Endodermal cell (in vitro differentiated cells): ENCODE measurements around the gene C9orf78. TPM values are rescaled to one million over a fixed set of nuclear protein-coding genes. Genes with fewer than 3 reads are reported as not detected.

Experiments
- DNase-seq: peaks from one replicate; pipeline ENCODE4 v3.0.0-alpha.2; 2017
- H3K27ac ChIP-seq: 2 replicates; pipeline ENCODE4 v1.5.1; 2013; ENCODE audit warnings: mild to moderate bottlenecking, low read depth, low read length, moderate library complexity
- H3K27me3 ChIP-seq: 2 replicates; pipeline ENCODE4 v1.6.1; 2013; ENCODE audit warnings: mild to moderate bottlenecking, low read length, moderate library complexity; ENCODE audit not compliant: insufficient read depth, control insufficient read depth, poor library complexity, severe bottlenecking
- H3K36me3 ChIP-seq: 2 replicates; pipeline ENCODE4 v1.7.0; 2013; ENCODE audit warnings: mild to moderate bottlenecking, low read length, moderate library complexity; ENCODE audit not compliant: control insufficient read depth, insufficient read depth
- H3K4me1 ChIP-seq: one replicate; pipeline ENCODE4 v1.7.0; 2013; ENCODE audit warnings: low read length; ENCODE audit not compliant: control insufficient read depth, insufficient read depth
- H3K4me3 ChIP-seq: 2 replicates; pipeline ENCODE4 v1.5.1; 2013; ENCODE audit warnings: mild to moderate bottlenecking, low read length, moderate library complexity
- H3K9ac ChIP-seq: 2 replicates; pipeline ENCODE4 v1.6.1; 2013; ENCODE audit warnings: mild to moderate bottlenecking, low read length, moderate library complexity; ENCODE audit not compliant: poor library complexity, severe bottlenecking; ENCODE audit errors: extremely low read depth
- H3K9me3 ChIP-seq: 2 replicates; pipeline ENCODE4 v1.6.1; 2013; ENCODE audit warnings: mild to moderate bottlenecking, low read length, moderate library complexity; ENCODE audit not compliant: control insufficient read depth
- H3K27ac Mint-ChIP-seq: 2 replicates; pipeline ENCODE4 v1.8.0; 2020; ENCODE audit warnings: mixed read lengths
- H3K27me3 Mint-ChIP-seq: 2 replicates; pipeline ENCODE4 v1.8.0; 2021; ENCODE audit warnings: mild to moderate bottlenecking, mixed read lengths; ENCODE audit not compliant: insufficient read depth
- H3K36me3 Mint-ChIP-seq: 2 replicates; pipeline ENCODE4 v1.8.0; 2020; ENCODE audit warnings: low read depth, mixed read lengths
- H3K4me1 Mint-ChIP-seq: 2 replicates; pipeline ENCODE4 v1.8.0; 2020; ENCODE audit warnings: mixed read lengths
- H3K4me3 Mint-ChIP-seq: 2 replicates; pipeline ENCODE4 v1.8.0; 2020; ENCODE audit warnings: mild to moderate bottlenecking, moderate library complexity, mixed read lengths
- H3K9me3 Mint-ChIP-seq: 2 replicates; pipeline ENCODE4 v1.8.0; 2020; ENCODE audit warnings: mild to moderate bottlenecking, mixed read lengths
- WGBS, 2 experiments: methylation state at CpG; one replicate each; pipeline versions ENCODE4 v1.1.5 to v1.1.7; 2013; ENCODE audit warnings: missing lambda C conversion rate in 2 of 2, mixed read lengths in 1 of 2; ENCODE audit not compliant: insufficient coverage in 1 of 2, insufficient read length in 1 of 2; 5-methylcytosine and 5-hydroxymethylcytosine counted together
- total RNA-seq, 2 donors: library from RNA; stranded (reverse); fragmentation: NEBNext Ultra II Directional in 1 of 2; extraction: Animal tissue kit (Norgen Biotek cat#: 25700) in 1 of 2; gene quantifications; 2 replicates in 1 of 2; 3 replicates in 1 of 2; pipeline ENCODE4 v1.2.1, GENCODE V29; 2021
- TF ChIP-seq, protein P1 (sequence below): fragments of 200-600 bp; sonication (generic); conservative IDR thresholded peaks from 2 replicates; pipeline ENCODE4 v1.5.0; 2021; ENCODE audit warnings: antibody characterized with exemption, mild to moderate bottlenecking

Gene C9orf78
- total RNA-seq, 2 donors from 2014 or later, result 29.9 to 34.1 TPM

DNA sequence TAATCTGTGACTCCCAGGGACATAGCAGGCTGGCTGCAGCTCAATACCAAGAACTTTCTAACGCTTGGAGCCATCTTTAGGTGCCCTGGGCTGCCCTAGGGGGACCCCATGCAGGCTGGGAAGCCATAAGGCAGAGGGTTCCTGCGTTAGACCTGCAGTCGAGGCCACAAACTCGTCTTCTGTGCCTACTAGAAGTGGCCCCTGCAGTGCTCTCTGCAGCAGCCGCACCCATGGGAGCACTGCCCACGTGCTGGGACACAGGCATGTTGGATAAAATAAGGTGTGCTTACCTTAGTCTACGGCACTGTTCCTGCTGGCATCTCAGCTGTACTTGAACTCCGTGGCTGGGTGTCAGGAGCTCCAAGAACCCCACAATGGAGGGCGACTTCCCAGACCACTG, 22.7 kb downstream of the C9orf78 start:
- 92 to 99% methylated on average over 8 to 9 of the region's 9 CpGs for WGBS, 2 experiments
- Mint-ChIP-seq H3K9me3 (no peaks in the 10 kb centered on the region), H3K4me3 (no peak overlapping the region), H3K27ac (no peak overlapping the region), H3K4me1 (no peaks in the 10 kb centered on the region), H3K36me3 (peaks cover 67% of the 10 kb centered on the region), H3K27me3 (peaks cover 2% of the 10 kb centered on the region)
- no peaks in the 10 kb centered on the region for H3K4me1 ChIP-seq
- no peak overlapping the region for H3K4me3 ChIP-seq
- H3K9ac ChIP-seq, result no peak overlapping the region
- DNase-seq, result no peak
- TF ChIP-seq, protein P1, sequence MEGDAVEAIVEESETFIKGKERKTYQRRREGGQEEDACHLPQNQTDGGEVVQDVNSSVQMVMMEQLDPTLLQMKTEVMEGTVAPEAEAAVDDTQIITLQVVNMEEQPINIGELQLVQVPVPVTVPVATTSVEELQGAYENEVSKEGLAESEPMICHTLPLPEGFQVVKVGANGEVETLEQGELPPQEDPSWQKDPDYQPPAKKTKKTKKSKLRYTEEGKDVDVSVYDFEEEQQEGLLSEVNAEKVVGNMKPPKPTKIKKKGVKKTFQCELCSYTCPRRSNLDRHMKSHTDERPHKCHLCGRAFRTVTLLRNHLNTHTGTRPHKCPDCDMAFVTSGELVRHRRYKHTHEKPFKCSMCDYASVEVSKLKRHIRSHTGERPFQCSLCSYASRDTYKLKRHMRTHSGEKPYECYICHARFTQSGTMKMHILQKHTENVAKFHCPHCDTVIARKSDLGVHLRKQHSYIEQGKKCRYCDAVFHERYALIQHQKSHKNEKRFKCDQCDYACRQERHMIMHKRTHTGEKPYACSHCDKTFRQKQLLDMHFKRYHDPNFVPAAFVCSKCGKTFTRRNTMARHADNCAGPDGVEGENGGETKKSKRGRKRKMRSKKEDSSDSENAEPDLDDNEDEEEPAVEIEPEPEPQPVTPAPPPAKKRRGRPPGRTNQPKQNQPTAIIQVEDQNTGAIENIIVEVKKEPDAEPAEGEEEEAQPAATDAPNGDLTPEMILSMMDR, result no peak
- peaks cover 52% of the 10 kb centered on the region for H3K36me3 ChIP-seq
- no peak overlapping the region for H3K27ac ChIP-seq
- H3K9me3 ChIP-seq, result no peaks in the 10 kb centered on the region
- H3K27me3 ChIP-seq, result no peaks in the 10 kb centered on the region

DNA sequence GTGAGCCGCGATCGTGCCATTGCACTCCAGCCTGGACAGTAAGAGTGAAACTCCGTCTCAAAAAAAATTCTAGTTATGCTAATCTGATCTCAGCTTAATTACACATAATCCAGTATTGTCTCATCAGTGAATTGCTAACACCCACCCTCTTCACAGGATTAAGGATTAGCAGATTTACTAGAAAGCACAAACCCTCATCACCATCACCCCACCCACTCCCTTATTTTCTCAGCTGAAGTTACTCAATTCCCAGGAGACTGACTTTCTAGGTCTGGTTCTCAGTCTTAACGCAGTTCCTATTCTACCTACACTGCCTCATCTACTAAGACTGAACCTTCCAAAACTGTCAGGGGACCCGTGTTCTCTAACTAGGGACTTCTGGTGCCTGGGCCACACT, 23.1 kb downstream of the C9orf78 start:
- TF ChIP-seq, protein P1, result no peak
- no peak overlapping the region for H3K27ac ChIP-seq
- H3K27ac Mint-ChIP-seq, result no peak overlapping the region
- H3K4me3 Mint-ChIP-seq, result no peak overlapping the region
- no peak for DNase-seq
- no peaks in the 10 kb centered on the region for H3K4me1 ChIP-seq
- no peak overlapping the region for H3K4me3 ChIP-seq
- H3K36me3 Mint-ChIP-seq, result peaks cover 67% of the 10 kb centered on the region
- H3K9me3 ChIP-seq, result no peaks in the 10 kb centered on the region
- H3K27me3 ChIP-seq, result no peaks in the 10 kb centered on the region
- H3K9me3 Mint-ChIP-seq, result no peaks in the 10 kb centered on the region
- H3K4me1 Mint-ChIP-seq, result no peaks in the 10 kb centered on the region
- H3K27me3 Mint-ChIP-seq, result peaks cover 2% of the 10 kb centered on the region
- H3K9ac ChIP-seq, result no peak overlapping the region
- peaks cover 53% of the 10 kb centered on the region for H3K36me3 ChIP-seq
- 96 to 100% methylated on average over 6 of the region's 6 CpGs for WGBS, 2 experiments

DNA sequence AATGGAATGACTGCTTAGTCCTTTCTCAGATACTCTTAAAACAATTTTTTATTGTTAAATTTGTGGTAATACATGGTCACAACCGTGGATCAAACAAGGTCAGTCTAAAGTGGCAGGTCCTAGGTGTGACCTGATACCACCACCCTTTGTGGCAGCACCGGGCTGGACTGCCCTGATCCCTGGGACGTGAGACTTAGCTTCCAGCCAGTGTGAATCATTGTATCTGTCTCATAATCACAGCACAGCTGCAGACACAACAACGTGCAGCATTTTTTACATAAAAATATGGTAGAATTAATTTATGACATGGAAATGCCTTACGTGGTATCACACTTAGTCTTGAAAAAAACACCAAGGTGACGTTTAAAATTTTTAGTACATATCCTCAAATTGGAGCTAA, 24.3 kb downstream of the C9orf78 start:
- DNase-seq, result no peak
- Mint-ChIP-seq H3K4me1 (no peaks in the 10 kb centered on the region), H3K27me3 (peaks cover 2% of the 10 kb centered on the region), H3K9me3 (no peaks in the 10 kb centered on the region), H3K27ac (no peak overlapping the region), H3K4me3 (no peak overlapping the region), H3K36me3 (peaks cover 65% of the 10 kb centered on the region)
- 96 to 100% methylated on average over 4 to 6 of the region's 6 CpGs for WGBS, 2 experiments
- no peak overlapping the region for H3K27ac ChIP-seq
- H3K4me3 ChIP-seq, result no peak overlapping the region
- H3K36me3 ChIP-seq, result peaks cover 43% of the 10 kb centered on the region
- H3K4me1 ChIP-seq, result no peaks in the 10 kb centered on the region
- no peaks in the 10 kb centered on the region for H3K27me3 ChIP-seq
- TF ChIP-seq, protein P1, result no peak
- no peak overlapping the region for H3K9ac ChIP-seq
- H3K9me3 ChIP-seq, result no peaks in the 10 kb centered on the region
